ENCODE measurements around the gene PAPPA.

Gene PAPPA

GRCh38 chr9:116316246-116316645, 162.7 kb downstream of the PAPPA start:
- no peak for DNase-seq (ENCODE audit: low read depth)
- no peak for TF ChIP-seq CTCF (conservative IDR thresholded peaks at IDR 0.05; ENCODE audit: control insufficient read depth, insufficient read depth, low read depth, low read length)
- no peak overlapping the region for H3K4me3 ChIP-seq (ENCODE audit: control insufficient read depth, low read depth, low read length)

- TF ChIP-seq CTCF (conservative IDR thresholded peaks at IDR 0.05; ENCODE audit: control insufficient read depth, insufficient read depth, low read depth, low read length) = no peak
- H3K4me3 ChIP-seq (ENCODE audit: control insufficient read depth, low read depth, low read length) = no peak overlapping the region
- no peak for DNase-seq (ENCODE audit: low read depth)
These were observed 163.9 kb downstream of the PAPPA start for GRCh38 chr9:116317503-116317902.

GRCh38 chr9:116318468-116319374, 165.1 kb downstream of the PAPPA start:
- DNase-seq (ENCODE audit: low read depth) = peak; percentile 95
- no peak for TF ChIP-seq CTCF (conservative IDR thresholded peaks at IDR 0.05; ENCODE audit: control insufficient read depth, insufficient read depth, low read depth, low read length)
- no peak overlapping the region for H3K4me3 ChIP-seq (ENCODE audit: control insufficient read depth, low read depth, low read length)

GRCh38 chr9:116319480-116319879, 165.9 kb downstream of the PAPPA start:
- TF ChIP-seq CTCF (conservative IDR thresholded peaks at IDR 0.05; ENCODE audit: control insufficient read depth, insufficient read depth, low read depth, low read length) = no peak
- DNase-seq (ENCODE audit: low read depth) = no peak
- no peak overlapping the region for H3K4me3 ChIP-seq (ENCODE audit: control insufficient read depth, low read depth, low read length)

- no peak for DNase-seq (ENCODE audit: low read depth)
- no peak overlapping the region for H3K4me3 ChIP-seq (ENCODE audit: control insufficient read depth, low read depth, low read length)
- TF ChIP-seq CTCF (conservative IDR thresholded peaks at IDR 0.05; ENCODE audit: control insufficient read depth, insufficient read depth, low read depth, low read length) = no peak
These were observed 166.7 kb downstream of the PAPPA start for GRCh38 chr9:116320290-116320689.

- no peak overlapping the region for H3K4me3 ChIP-seq (ENCODE audit: control insufficient read depth, low read depth, low read length)
- TF ChIP-seq CTCF (conservative IDR thresholded peaks at IDR 0.05; ENCODE audit: control insufficient read depth, insufficient read depth, low read depth, low read length) = no peak
- DNase-seq (ENCODE audit: low read depth) = peak; percentile 39
These were observed 168.9 kb downstream of the PAPPA start for GRCh38 chr9:116322521-116322920.

Measured in fibroblast of mammary gland (primary cell).